Measurements from ENCODE around the gene ROR1.

Gene ROR1

DNA sequence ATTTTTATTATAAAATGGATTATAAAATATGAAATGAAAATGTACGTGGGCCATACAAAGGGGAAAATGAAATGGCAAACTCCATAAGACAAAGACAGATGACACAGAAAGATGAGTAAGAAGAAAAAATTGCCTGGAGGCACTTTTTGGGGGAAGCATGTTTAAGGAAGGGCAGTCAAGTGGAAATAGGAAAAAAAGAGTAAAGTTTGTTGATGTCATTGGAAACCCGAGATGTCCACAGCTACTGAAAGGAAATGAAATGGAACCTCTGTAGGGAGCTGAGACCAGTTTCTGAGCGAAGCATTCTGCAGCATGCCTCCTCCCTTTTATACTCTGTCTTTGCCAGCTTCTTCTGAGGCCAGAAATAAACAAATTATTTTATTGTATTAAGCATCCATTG is 226.2 kb downstream of the ROR1 start:
- in situ Hi-C loops (cut with HindIII; ENCODE audit: low pct_ligation_motif_present, low pct_unique_long_range_greater_than_20kb, low sequenced_read_pairs): no loop called here
- peak; percentile 75 for DNase-seq

DNA sequence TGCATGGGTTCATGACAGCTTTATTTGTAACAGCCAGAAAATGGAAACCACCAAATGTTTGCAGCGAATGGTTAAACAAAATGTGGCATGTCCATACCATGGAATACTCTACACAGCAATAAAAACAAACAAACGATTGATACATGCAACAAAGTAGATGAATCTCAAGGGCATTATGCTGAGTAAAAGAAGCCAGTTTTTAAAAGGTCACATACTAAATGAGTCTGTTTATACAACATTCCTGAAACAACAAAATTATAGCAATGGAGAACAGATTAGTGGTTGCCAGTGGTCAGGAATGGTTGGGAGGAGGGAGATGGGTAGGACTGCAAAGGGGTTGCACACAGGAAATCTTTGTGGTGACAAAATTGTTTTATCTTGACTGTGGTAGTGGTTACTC is 227.2 kb downstream of the ROR1 start:
- in situ Hi-C loops (cut with HindIII; ENCODE audit: low pct_ligation_motif_present, low pct_unique_long_range_greater_than_20kb, low sequenced_read_pairs): no loop called here
- no peak for DNase-seq

DNA sequence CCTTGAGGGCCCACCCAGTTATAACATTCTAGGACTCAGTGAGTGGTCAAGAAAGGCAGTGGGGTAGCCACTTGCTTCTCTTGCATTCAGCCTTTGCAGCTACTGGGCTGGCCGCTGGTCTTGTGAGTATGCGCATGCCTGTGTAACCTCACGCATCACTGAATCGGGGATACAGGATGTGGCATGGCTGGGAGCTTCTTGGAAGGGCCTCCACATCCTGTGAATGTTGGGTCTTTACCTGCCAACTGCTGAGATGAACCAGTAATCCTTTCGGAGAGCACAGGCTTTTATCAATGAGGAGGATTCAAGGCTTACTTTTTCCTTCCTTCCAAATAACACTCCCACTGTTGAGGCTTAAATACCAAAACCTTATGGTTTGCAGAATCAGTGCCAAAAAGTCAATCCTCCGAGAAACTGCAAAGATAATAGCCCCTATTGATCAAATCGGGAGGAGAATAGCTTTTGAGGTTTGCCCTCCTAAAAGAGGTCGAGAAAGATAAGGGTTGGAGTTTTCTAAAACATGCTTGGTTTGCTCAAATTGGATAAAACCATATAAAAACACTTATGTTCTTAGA is 230.7 kb downstream of the ROR1 start:
- no peak for DNase-seq
- in situ Hi-C loops (cut with HindIII; ENCODE audit: low pct_ligation_motif_present, low pct_unique_long_range_greater_than_20kb, low sequenced_read_pairs): no loop called here

DNA sequence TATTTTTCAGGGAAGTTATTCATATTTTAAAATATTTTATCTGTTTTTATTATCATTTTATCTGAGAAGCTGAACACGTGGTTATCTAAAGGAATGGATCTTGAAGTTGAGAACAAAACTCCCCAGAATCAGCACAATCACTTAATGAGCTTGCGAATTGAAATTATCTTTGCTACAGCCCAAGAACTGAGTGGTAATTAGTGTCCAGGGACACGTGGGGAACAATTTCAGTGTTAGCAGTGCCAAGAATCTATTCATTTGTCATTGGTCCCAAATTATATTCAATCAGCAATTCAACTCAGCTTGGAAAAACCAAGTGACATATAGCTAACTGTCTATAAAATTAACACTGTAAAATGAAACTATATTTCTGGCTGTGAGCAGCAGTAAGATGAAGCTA is 232.0 kb downstream of the ROR1 start:
- DNase-seq: no peak

DNA sequence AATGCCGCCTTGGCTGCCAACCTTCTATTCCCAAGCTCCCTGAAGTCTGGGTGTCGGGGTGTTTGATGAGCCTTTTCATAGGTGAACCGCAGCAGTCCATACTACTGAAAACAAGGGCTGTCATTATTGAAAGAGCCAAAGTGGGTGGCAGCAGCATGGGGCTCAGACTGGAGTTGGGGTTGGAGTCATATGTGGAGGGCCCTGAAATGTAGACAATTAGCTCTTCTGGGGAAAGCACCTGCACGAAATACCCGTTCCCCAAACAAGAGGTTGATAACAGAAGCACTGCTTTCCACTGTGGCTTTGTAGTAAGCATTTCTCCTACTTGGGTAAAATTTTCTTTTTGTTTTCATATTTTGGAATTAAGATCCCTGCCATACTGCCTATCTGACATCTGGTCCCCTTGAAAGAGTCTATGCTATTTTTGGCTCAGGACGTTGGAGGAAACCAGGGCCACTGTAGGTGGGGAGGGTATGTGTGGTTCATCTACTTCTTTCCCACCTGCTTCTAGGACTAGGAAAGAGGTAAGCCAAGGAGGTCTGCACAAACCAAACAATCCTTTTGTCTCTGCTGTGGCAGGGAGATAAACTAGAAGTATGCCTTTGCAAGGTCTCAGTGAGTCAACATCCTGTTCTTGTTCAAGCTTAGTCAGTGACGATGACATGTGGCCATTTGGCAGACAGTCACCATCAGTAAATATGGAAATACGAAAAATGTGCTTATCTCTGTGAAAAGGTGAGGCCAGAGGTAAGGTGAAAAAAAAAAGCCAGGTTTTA is 232.6 kb downstream of the ROR1 start:
- DNase-seq: peak; percentile 60
- in situ Hi-C loops (cut with HindIII; ENCODE audit: low pct_ligation_motif_present, low pct_unique_long_range_greater_than_20kb, low sequenced_read_pairs): no loop called here

More for the DNA sequence above, 232.0 kb downstream of the ROR1 start:
- in situ Hi-C loops (cut with HindIII; ENCODE audit: low pct_ligation_motif_present, low pct_unique_long_range_greater_than_20kb, low sequenced_read_pairs): no loop called here

DNA sequence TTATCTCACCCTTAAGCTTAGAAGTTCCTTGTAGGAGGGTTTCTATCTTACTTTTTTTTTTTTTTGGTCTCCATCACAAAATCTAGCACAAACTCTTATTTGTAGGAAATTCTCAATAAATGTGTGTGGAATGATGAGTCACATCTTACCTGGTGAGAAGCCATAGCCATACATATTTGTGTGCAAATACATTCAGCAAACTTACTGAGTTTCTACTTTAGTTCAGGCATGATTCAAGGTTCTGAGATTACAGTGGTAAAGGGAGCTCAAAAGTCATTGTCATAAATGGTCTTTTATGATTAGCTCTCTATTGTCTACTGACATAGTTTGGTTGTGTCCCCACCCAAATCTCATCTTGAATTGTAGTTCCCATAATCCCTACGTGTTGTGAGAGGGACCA is 236.5 kb downstream of the ROR1 start:
- no peak for DNase-seq
- in situ Hi-C loops (cut with HindIII; ENCODE audit: low pct_ligation_motif_present, low pct_unique_long_range_greater_than_20kb, low sequenced_read_pairs): no loop called here

DNA sequence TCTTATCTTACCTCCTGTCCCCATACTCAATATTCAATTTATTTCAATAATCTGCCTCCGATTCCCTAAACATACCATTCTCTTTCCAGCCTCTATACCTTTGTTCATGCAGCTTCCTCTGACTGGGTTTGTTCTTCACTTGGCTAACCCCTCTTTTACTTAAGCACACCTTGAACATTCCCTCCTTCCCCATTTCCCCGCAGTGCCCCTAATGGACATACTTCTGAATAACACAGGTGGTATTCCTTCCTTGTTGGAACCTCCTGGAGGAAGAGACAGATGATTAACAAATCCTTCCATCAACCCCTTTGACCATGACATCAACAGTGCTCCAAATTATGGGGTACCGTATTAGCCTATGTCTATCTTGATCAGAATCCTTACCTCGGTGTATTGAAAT is 239.6 kb downstream of the ROR1 start:
- DNase-seq: no peak
- in situ Hi-C loops (cut with HindIII; ENCODE audit: low pct_ligation_motif_present, low pct_unique_long_range_greater_than_20kb, low sequenced_read_pairs): no loop called here

DNA sequence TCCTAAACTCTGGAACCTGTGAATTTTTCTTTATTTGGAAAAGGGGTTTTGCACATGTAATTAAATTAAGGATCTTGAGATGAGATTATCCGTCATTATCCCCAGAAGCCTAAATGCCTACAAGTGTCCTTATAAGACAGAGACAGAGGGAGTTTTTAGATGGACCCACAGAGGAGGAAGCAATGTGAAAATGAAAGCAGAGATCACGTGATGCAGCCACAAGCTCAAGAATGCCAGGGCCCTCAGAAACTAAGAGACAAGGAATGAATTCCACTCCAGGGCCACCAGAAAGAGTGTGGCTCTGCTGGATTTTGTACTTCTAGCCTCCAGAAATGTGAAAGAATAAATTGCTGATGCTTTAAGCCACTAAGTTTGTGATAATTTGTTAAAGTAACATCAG is 246.0 kb downstream of the ROR1 start:
- DNase-seq: peak; percentile 80
- in situ Hi-C loops (cut with HindIII; ENCODE audit: low pct_ligation_motif_present, low pct_unique_long_range_greater_than_20kb, low sequenced_read_pairs): no loop called here

DNA sequence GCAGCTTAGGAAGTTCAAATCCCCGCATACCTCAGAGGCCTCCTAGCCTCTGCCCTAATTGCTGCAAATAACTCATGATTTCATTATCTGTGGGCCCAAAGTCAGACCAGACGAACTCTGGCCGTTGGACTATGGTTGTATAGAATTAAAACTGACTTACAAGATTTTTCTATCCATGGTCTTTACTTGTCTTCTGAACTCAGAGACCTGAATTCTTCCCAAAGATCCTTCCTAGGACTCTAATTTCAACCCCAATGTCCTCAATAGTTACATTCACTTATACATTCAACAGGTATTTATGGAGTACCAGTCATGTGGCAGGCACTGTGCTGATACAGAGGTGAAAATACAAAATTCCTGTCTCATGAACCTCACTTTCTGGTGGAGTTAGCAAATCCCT is 247.2 kb downstream of the ROR1 start:
- in situ Hi-C loops (cut with HindIII; ENCODE audit: low pct_ligation_motif_present, low pct_unique_long_range_greater_than_20kb, low sequenced_read_pairs): no loop called here

DNA sequence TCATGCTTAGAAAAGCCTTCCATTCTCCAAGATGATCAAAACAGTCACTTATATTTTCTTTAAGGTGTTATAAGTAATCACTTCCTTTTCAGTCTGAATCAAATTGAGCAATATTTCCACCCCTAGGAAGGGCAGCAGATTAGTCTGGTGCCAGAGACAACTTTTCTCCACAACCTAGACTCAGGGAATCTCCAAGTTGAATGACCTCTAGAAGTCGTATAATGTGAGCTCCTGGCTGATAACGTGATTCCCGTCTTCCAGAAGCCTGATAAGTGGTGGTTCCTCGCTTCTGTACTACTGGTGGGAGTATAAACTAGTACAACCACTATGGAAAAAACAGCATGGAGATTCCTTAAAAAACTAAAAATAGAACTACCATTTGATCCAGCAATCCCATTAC is 251.2 kb downstream of the ROR1 start:
- DNase-seq: no peak
- in situ Hi-C loops (cut with HindIII; ENCODE audit: low pct_ligation_motif_present, low pct_unique_long_range_greater_than_20kb, low sequenced_read_pairs): no loop called here

More for the DNA sequence above, 247.2 kb downstream of the ROR1 start:
- DNase-seq: no peak

DNA sequence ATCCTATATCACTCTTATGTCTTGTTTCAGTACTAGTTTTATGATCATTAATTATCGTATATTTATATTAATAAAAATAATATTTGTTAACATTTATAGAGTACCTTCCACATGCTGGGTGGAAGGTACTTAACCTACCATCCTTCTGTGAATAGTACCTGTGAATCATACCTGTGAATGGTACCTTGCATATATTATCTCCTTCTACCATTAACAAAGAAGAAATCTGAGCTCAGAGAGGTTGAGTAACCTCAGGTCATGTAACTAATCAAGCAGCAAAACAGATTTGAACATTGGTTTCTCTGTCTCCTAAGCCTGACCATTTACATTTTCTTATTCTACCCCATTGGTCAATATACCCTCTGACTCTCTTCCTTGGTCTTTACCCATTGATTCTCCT is 255.2 kb downstream of the ROR1 start:
- in situ Hi-C loops (cut with HindIII; ENCODE audit: low pct_ligation_motif_present, low pct_unique_long_range_greater_than_20kb, low sequenced_read_pairs): no loop called here
- DNase-seq: no peak

DNA sequence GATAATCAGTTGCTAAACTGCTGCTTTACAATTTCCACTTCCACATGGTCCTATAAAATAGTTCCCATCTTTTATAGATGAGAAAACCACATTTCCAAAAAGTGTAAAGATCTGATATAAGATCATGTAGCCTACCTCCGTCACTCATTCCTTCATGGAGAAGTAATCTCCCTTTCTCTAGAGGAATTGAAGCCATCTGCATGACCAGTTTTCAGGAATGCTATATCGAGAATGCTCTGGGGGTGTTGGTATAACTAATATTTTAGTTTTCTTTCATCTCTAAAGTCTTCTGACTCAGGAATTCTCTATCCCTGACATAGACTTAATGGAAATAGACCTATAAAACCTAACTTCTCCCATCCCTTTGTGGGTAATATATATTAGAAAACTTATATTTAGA is 256.6 kb downstream of the ROR1 start:
- no peak for DNase-seq

DNA sequence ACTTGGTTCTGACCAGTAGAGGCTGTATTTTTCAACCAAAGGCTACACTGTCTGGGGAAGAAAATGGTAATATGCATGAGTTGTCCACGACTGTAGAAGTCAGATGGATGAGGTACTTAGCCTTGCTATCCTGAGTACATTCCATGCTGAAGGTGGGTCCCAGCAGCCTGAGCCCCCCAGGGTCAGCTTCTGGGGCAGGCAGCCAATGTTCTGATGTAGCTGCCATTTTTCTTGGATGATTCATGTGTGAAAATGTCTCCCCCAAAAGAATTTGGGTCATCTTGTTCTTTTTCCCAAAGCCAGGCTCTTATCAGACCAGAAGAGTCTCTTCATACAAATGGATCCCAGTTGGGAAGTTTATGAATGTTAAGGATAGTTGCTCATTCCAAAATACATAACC is 257.4 kb downstream of the ROR1 start:
- no peak for DNase-seq
- in situ Hi-C loops (cut with HindIII; ENCODE audit: low pct_ligation_motif_present, low pct_unique_long_range_greater_than_20kb, low sequenced_read_pairs): no loop called here

More for the DNA sequence above, 256.6 kb downstream of the ROR1 start:
- in situ Hi-C loops (cut with HindIII; ENCODE audit: low pct_ligation_motif_present, low pct_unique_long_range_greater_than_20kb, low sequenced_read_pairs): no loop called here

DNA sequence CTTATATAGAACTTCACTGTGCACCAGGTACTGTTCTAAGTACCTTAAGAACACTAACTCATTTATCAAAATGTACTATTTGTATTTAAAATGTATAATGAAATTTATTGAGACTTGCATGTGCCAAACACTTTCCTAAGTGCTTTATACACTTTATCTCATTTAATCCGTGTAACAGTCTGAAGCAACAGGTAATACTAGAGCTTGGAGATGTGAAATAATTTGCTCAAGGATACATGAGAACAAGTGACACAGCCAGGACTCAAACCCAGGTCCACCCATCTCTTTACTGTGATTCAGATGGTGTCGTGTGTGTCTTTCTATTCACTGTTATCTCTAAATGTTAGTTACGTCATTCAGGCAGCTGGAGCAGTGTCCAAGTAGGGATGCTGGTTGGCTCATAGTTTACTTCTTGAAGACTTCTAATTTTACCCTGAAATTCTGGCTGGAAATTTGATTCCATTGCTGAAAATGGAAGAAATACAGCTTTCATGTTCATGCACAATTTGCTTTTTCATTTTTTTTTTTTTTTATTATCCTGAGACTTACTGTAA is 259.9 kb downstream of the ROR1 start:
- in situ Hi-C loops (cut with HindIII; ENCODE audit: low pct_ligation_motif_present, low pct_unique_long_range_greater_than_20kb, low sequenced_read_pairs): no loop called here
- no peak for DNase-seq

DNA sequence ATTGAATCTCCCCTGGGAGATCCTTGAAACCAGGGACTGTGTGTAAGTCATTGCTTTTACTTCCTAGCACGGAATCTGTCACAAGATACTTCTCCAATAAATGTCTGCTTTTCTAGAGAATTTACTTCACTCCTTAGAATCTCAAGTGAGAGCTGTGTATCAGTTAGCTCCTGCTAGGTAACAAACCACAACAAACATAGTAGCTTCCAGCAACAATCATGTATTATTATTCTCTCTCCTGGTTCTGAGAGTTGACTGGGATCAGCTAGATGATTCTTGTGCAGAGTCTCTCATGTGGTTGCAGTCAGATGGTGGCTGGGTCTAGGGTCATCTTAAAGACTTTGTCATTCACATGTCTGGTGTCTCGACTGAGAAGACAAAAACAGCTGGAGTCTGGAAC is 262.7 kb downstream of the ROR1 start:
- in situ Hi-C loops (cut with HindIII; ENCODE audit: low pct_ligation_motif_present, low pct_unique_long_range_greater_than_20kb, low sequenced_read_pairs): no loop called here
- no peak for DNase-seq

DNA sequence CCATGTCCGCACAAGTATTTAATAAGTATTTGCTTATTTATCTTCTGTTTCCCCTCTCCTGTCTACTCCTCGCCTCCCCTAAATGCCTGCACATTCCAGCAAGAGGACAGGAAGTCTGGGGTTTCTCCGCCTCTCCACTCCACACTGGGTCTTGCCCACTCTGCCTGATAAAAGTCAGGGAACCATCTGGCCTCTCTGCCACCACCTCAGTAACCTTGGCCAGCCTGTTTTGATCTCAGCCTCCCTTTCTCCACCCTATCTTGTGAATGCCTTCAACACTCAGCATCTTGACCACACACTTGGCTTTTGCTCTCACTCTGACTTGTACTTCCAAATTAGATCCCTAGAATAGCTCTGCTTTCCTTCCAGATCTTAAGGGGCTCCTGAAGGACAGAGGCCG is 264.3 kb downstream of the ROR1 start:
- DNase-seq: no peak
- in situ Hi-C loops (cut with HindIII; ENCODE audit: low pct_ligation_motif_present, low pct_unique_long_range_greater_than_20kb, low sequenced_read_pairs): no loop called here

DNA sequence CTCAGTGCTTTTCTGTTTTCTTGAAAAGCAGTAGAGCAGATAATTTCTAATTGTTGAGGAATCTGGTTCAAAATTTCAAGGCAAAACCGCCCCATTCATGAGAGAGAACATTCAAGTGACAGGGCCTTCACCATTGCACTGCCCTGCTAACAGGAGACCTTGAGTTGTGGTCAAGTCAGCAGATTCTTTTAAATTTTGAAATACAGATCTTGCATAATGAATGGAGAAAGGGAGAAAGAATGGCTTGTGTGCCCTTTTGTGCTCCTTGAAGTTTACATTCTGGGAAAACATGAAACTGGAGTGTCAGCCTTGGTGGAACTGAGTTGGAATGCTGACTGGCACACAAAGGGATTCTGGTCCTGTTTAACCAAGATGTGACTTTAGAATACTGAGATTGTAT is 265.1 kb downstream of the ROR1 start:
- DNase-seq: no peak
- in situ Hi-C loops (cut with HindIII; ENCODE audit: low pct_ligation_motif_present, low pct_unique_long_range_greater_than_20kb, low sequenced_read_pairs): no loop called here

DNA sequence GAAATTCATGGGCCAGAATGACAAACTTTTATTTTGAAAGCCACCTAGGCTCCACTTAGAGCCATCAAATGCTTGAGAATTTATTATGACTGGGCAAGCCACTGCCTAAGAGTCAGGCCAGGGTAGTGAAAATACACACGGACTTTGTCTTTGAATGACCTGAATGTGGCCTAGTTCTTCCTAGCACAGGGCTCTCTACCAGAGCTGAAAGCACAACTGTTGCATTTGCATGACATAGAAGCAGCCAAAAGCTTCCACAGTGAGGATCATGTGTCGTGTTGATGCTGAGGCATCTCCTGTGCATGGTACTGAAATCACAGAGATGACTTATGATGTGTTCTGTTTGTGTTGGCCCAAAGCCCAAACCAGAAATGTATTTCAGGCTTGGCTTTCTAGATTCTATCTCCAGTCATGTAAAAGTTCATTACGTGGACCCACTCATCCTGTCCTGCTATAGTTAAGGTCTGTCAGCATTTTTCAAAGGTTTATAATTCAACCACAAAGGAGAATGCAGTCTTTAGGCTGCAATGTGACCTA is 265.6 kb downstream of the ROR1 start:
- in situ Hi-C loops (cut with HindIII; ENCODE audit: low pct_ligation_motif_present, low pct_unique_long_range_greater_than_20kb, low sequenced_read_pairs): no loop called here
- peak; percentile 77 for DNase-seq

DNA sequence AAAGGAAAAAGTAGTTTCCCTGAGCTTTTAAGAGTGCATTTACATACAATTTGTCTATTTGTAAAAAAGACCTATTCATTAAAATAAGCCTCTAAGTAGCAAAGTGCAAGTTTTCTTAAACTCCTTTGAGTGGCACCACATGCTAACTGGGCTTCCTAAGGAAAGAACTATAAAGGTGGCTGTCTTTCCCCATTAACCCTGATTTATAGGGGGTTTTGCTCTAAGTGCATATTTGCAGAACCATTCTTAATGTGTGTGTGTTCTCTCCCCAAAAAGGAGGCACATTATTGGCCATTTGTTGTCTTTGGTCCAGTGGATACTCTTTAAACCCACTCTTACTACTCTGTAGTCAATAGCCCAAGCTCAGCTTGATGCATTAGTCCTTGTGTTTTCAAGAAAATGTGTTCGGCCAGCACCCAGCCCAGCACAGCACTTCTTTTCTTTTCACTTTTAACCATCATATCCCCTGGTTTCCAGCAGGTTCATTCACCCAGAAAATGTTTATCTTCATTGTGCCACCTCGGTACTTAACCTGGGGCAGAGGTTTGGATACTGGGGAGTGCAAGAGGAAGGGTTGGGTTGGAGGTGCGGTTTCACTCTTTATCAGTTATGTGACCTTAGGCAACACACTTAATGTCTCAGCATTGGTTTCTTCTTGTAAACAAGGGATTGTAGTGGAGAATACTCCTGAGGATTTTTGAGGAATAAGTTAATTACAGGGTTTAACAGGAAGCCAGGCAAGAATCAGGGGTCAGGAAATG is 267.7 kb downstream of the ROR1 start:
- no peak for DNase-seq
- in situ Hi-C loops (cut with HindIII; ENCODE audit: low pct_ligation_motif_present, low pct_unique_long_range_greater_than_20kb, low sequenced_read_pairs): no loop called here

All from ACHN (cell line).